ENCODE measurements around the gene DDA1. TPM values are rescaled to one million over a fixed set of nuclear protein-coding genes. Genes with fewer than 3 reads are reported as not detected.

The DDA1 gene
- total and polyA plus RNA-seq, 2 experiments from 2014 or later, result 43.1 to 60.0 TPM

GRCh38 chr19:17338433-17339078 lies 29.2 kb downstream of the DDA1 start:
- Histone ChIP-seq H3K27me3 (no peaks in the 10 kb centered on the region), H3K79me2 (peaks cover 17% of the 10 kb centered on the region), H3K9me2 (replicated peaks; ENCODE audit: insufficient read depth) (no peaks in the 10 kb centered on the region), H2AFZ (no peak overlapping the region), H4K20me1 (ENCODE audit: insufficient read depth, poor library complexity, severe bottlenecking) (no peaks in the 10 kb centered on the region), H3K9me3 (ENCODE audit: low read depth) (no peaks in the 10 kb centered on the region), H3K27ac (no peak overlapping the region), H3K4me3 (no peak overlapping the region), H3K4me1 (ENCODE audit: insufficient read depth) (peaks cover 16% of the 10 kb centered on the region), H3K4me2 (peak overlapping the region; percentile 91), H3K36me3 (replicated peaks; ENCODE audit: insufficient read depth, low read depth) (no peaks in the 10 kb centered on the region)
- DNase-seq (ENCODE audit: low spot score), result no peak
- WGBS (ENCODE audit: low lambda C conversion rate, missing lambda C conversion rate), result 94% methylated on average over 30 of the region's 30 CpGs
- TF ChIP-seq EZH2 (IDR thresholded peaks at IDR 0.05; ENCODE audit: borderline replicate concordance) (no peak), EZH2phosphoT487 (IDR thresholded peaks at IDR 0.05; ENCODE audit: low read depth, severe bottlenecking, unreplicated experiment) (no peak), CTCF (IDR thresholded peaks at IDR 0.05; ENCODE audit: poor library complexity) (no peak)

- no peak overlapping the region for H2AFZ ChIP-seq
- H3K4me3 ChIP-seq, result no peak overlapping the region
- H3K36me3 ChIP-seq (replicated peaks; ENCODE audit: insufficient read depth, low read depth), result no peaks in the 10 kb centered on the region
- H4K20me1 ChIP-seq (ENCODE audit: insufficient read depth, poor library complexity, severe bottlenecking), result no peaks in the 10 kb centered on the region
- H3K27me3 ChIP-seq, result no peaks in the 10 kb centered on the region
- WGBS (ENCODE audit: low lambda C conversion rate, missing lambda C conversion rate), result 97% methylated on average over 25 of the region's 34 CpGs
- peaks cover 12% of the 10 kb centered on the region for H3K79me2 ChIP-seq
- no peak overlapping the region for H3K4me2 ChIP-seq
- H3K27ac ChIP-seq, result no peak overlapping the region
- DNase-seq (ENCODE audit: low spot score), result no peak
- no peaks in the 10 kb centered on the region for H3K9me2 ChIP-seq (replicated peaks; ENCODE audit: insufficient read depth)
- TF ChIP-seq EZH2phosphoT487 (IDR thresholded peaks at IDR 0.05; ENCODE audit: low read depth, severe bottlenecking, unreplicated experiment), result no peak
- TF ChIP-seq EZH2 (IDR thresholded peaks at IDR 0.05; ENCODE audit: borderline replicate concordance), result no peak
- TF ChIP-seq CTCF (IDR thresholded peaks at IDR 0.05; ENCODE audit: poor library complexity), result no peak
- peaks cover 11% of the 10 kb centered on the region for H3K4me1 ChIP-seq (ENCODE audit: insufficient read depth)
- H3K9me3 ChIP-seq (ENCODE audit: low read depth), result no peaks in the 10 kb centered on the region
Observed at GRCh38 chr19:17339088-17339741, 29.9 kb downstream of the DDA1 start.

- Histone ChIP-seq H3K4me3 (no peak overlapping the region), H4K20me1 (ENCODE audit: insufficient read depth, poor library complexity, severe bottlenecking) (no peaks in the 10 kb centered on the region), H3K9me3 (ENCODE audit: low read depth) (no peaks in the 10 kb centered on the region), H3K27me3 (no peaks in the 10 kb centered on the region), H3K4me2 (no peak overlapping the region), H3K4me1 (ENCODE audit: insufficient read depth) (peaks cover 6% of the 10 kb centered on the region), H3K79me2 (peaks cover 12% of the 10 kb centered on the region), H3K27ac (no peak overlapping the region), H3K9me2 (replicated peaks; ENCODE audit: insufficient read depth) (no peaks in the 10 kb centered on the region), H3K36me3 (replicated peaks; ENCODE audit: insufficient read depth, low read depth) (no peaks in the 10 kb centered on the region), H2AFZ (no peak overlapping the region)
- WGBS (ENCODE audit: low lambda C conversion rate, missing lambda C conversion rate), result 78% methylated on average over 6 of the region's 21 CpGs
- TF ChIP-seq CTCF (IDR thresholded peaks at IDR 0.05; ENCODE audit: poor library complexity), result no peak
- no peak for TF ChIP-seq EZH2phosphoT487 (IDR thresholded peaks at IDR 0.05; ENCODE audit: low read depth, severe bottlenecking, unreplicated experiment)
- no peak for TF ChIP-seq EZH2 (IDR thresholded peaks at IDR 0.05; ENCODE audit: borderline replicate concordance)
- no peak for DNase-seq (ENCODE audit: low spot score)
Observed at GRCh38 chr19:17340302-17340870, 31.0 kb downstream of the DDA1 start.

Measured in hepatocyte (in vitro differentiated cells).